Measurements from ENCODE around the gene DNAJB9.

DNA sequence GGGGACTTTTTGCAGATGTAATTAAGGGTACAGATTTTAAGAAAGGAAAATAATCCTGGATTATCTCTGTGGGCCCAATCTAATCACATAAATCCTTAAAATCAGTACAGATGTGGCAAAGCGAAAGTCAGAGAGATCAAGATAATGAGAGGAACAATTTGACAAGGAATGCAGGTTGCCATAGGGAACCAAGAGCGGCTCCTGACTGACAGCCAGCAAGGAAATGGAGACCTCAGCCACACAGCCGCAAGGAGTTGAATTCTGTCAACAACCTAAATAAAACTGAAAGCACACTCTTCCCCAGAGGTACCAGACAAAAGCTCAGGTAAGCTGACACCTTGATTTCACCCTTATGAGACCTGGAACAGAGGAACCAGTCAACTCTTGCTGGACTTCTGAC lies 40.3 kb upstream of the DNAJB9 start:
- TF ChIP-seq EZH2 (IDR thresholded peaks at IDR 0.05; ENCODE audit: borderline replicate concordance) (no peak), EZH2phosphoT487 (IDR thresholded peaks at IDR 0.05; ENCODE audit: low read depth, severe bottlenecking, unreplicated experiment) (no peak)
- TF ChIP-seq, protein P1, sequence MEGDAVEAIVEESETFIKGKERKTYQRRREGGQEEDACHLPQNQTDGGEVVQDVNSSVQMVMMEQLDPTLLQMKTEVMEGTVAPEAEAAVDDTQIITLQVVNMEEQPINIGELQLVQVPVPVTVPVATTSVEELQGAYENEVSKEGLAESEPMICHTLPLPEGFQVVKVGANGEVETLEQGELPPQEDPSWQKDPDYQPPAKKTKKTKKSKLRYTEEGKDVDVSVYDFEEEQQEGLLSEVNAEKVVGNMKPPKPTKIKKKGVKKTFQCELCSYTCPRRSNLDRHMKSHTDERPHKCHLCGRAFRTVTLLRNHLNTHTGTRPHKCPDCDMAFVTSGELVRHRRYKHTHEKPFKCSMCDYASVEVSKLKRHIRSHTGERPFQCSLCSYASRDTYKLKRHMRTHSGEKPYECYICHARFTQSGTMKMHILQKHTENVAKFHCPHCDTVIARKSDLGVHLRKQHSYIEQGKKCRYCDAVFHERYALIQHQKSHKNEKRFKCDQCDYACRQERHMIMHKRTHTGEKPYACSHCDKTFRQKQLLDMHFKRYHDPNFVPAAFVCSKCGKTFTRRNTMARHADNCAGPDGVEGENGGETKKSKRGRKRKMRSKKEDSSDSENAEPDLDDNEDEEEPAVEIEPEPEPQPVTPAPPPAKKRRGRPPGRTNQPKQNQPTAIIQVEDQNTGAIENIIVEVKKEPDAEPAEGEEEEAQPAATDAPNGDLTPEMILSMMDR (IDR thresholded peaks at IDR 0.05; ENCODE audit: poor library complexity) = no peak

Data from hepatocyte (in vitro differentiated cells).